Caco-2 (cell line): ENCODE results near the gene RBM7. TPM values are rescaled to one million over a fixed set of nuclear protein-coding genes. Genes with fewer than 3 reads are reported as not detected.

Experiments
- BruUV-seq: library from RNA; stranded (reverse); fragments of 400-500 nt; replicated peaks from 2 replicates; lab custom pipeline; 2021; lab: Mats Ljungman, UMichigan
- CTCF ChIA-PET: fragments of 300-600 bp; sonication (Branson Sonifier 250); formaldehyde crosslinking; loops from one replicate; lab custom pipeline; 2022; ENCODE audit warnings: antibody characterized with exemption; lab: Charles Lee
- POLR2A ChIA-PET: fragments of 300-600 bp; sonication (Branson Sonifier 250); formaldehyde crosslinking; loops from one replicate; lab custom pipeline; 2022; ENCODE audit warnings: antibody characterized with exemption; lab: Charles Lee
- DNase-seq, 2 experiments: peaks; one replicate each; pipeline versions ENCODE4 v3.0.0 to v3.0.0-alpha.2; 2020 to 2022
- H3K27me3 ChIP-seq: replicated peaks from 2 replicates; pipeline ENCODE4 v1.6.0; 2011; ENCODE audit warnings: low read length; ENCODE audit not compliant: control insufficient read depth, insufficient read depth
- H3K36me3 ChIP-seq: 2 replicates; pipeline ENCODE4 v1.5.1; 2011; ENCODE audit warnings: low read length; ENCODE audit not compliant: control insufficient read depth, insufficient read depth
- H3K4me1 ChIP-seq: fragments of 250-450 bp; sonication (Bioruptor Pico); 2 replicates; pipeline ENCODE4 v1.5.1; 2020; ENCODE audit warnings: mild to moderate bottlenecking
- H3K4me3 ChIP-seq: 2 replicates; pipeline ENCODE4 v1.5.1; 2011; ENCODE audit warnings: low read depth, mild to moderate bottlenecking, control low read depth, low read length
- H3K9me3 ChIP-seq: fragments of 250-450 bp; sonication (Bioruptor Pico); 2 replicates; pipeline ENCODE4 v1.5.1; 2020; ENCODE audit warnings: mild to moderate bottlenecking, moderate library complexity
- H3K27ac Mint-ChIP-seq: one replicate; pipeline ENCODE4 v1.8.0; 2022; ENCODE audit warnings: mixed read lengths; ENCODE audit not compliant: unreplicated experiment
- H3K27me3 Mint-ChIP-seq: one replicate; pipeline ENCODE4 v1.8.0; 2022; ENCODE audit warnings: mixed read lengths; ENCODE audit not compliant: insufficient read depth, unreplicated experiment
- H3K36me3 Mint-ChIP-seq: one replicate; pipeline ENCODE4 v1.8.0; 2022; ENCODE audit warnings: mild to moderate bottlenecking, mixed read lengths; ENCODE audit not compliant: insufficient read depth, unreplicated experiment
- H3K4me1 Mint-ChIP-seq: one replicate; pipeline ENCODE4 v1.8.0; 2022; ENCODE audit warnings: low read depth, mixed read lengths; ENCODE audit not compliant: unreplicated experiment
- H3K4me3 Mint-ChIP-seq: one replicate; pipeline ENCODE4 v1.8.0; 2022; ENCODE audit warnings: mild to moderate bottlenecking, moderate library complexity, mixed read lengths; ENCODE audit not compliant: unreplicated experiment
- H3K9me3 Mint-ChIP-seq: one replicate; pipeline ENCODE4 v1.8.0; 2022; ENCODE audit warnings: mixed read lengths; ENCODE audit not compliant: unreplicated experiment
- intact Hi-C: fragments of 100-400 bp; cut with micrococcal nuclease; formaldehyde crosslinking; loops from one replicate; pipeline ENCODE4 v1.10.0; 2022; ENCODE audit not compliant: unreplicated experiment
- total RNA-seq: library from RNA; stranded (reverse); gene quantifications from 2 replicates; pipeline ENCODE4 v1.2.3, GENCODE V29; 2022
- TF ChIP-seq, protein P1 (sequence below), 2 experiments: fragments of 200-600 bp in 1 of 2; IDR thresholded peaks; 1 replicate in 1 of 2; 2 replicates in 1 of 2; pipeline versions ENCODE4 v1.5.1 to v1.8.0; 2011 to 2022; ENCODE audit warnings: antibody characterized with exemption in 1 of 2, control low read depth in 1 of 2, inconsistent platforms in 1 of 2, low read depth in 1 of 2, low read length in 1 of 2, mild to moderate bottlenecking in 1 of 2, moderate library complexity in 1 of 2; ENCODE audit not compliant: insufficient read depth in 1 of 2, severe bottlenecking in 1 of 2, unreplicated experiment in 1 of 2

RBM7 gene
- total RNA-seq, 1 experiment from 2014 or later, result 57.6 TPM

DNA sequence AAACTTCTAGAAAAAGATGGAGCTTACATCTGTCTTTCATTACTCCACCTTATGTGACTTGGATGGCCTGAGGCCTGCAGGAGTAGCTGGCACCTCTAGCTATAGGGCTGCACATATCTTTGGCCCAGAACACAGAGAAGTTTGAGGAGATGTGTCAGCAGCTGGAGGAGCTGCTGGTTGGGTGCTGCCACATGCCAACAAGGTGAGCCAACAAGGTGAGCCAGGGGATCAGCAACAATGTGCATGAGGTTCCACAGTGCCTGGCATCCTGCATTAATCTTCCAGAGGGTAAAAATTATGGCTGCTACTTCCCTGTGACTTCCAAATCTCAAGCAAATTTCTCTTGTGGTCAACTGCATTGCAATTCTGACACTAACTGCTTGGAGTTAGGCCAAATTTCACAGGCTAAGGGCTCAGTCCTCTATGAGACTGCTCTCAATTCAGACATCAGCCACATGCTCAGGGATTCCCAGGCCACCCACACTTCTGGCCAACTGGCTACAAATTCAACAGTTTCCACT, 16.0 kb downstream of the RBM7 start:
- Mint-ChIP-seq H3K9me3 (no peaks in the 10 kb centered on the region), H3K27ac (no peak overlapping the region)

DNA sequence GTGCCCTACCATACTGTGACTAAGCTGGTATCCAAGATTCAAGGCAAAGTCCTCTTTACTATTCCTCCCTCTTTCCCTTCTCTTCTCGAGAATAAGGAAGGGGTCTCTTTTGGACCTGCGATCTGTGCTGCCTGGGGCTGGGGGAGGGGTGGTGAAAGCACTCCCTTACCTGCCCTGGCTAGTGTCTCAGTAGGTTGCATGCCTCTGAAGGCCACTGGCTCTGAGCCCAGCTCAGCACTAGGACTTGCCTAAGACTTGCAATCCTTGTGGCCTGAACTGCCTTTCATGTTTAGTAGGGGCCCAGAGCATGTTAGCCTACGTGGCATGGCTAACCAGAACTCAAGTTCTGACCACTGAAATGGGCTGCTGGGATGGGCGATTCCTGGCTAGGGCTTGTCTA, 25.8 kb downstream of the RBM7 start:
- ChIA-PET POLR2A (no interaction called here), CTCF (no interaction called here)
- TF ChIP-seq, protein P1, sequence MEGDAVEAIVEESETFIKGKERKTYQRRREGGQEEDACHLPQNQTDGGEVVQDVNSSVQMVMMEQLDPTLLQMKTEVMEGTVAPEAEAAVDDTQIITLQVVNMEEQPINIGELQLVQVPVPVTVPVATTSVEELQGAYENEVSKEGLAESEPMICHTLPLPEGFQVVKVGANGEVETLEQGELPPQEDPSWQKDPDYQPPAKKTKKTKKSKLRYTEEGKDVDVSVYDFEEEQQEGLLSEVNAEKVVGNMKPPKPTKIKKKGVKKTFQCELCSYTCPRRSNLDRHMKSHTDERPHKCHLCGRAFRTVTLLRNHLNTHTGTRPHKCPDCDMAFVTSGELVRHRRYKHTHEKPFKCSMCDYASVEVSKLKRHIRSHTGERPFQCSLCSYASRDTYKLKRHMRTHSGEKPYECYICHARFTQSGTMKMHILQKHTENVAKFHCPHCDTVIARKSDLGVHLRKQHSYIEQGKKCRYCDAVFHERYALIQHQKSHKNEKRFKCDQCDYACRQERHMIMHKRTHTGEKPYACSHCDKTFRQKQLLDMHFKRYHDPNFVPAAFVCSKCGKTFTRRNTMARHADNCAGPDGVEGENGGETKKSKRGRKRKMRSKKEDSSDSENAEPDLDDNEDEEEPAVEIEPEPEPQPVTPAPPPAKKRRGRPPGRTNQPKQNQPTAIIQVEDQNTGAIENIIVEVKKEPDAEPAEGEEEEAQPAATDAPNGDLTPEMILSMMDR (IDR thresholded peaks at IDR 0.05; ENCODE audit: insufficient read depth in 1 of 2, low read depth in 1 of 2, low read length in 1 of 2, severe bottlenecking in 1 of 2, unreplicated experiment in 1 of 2), result no peak
- Histone ChIP-seq H3K4me1 (no peaks in the 10 kb centered on the region), H3K9me3 (0 out of 2 replicates have a peak, but pooled peaks cover 3% of the 10 kb centered on the region), H3K4me3 (no peak overlapping the region), H3K27me3 (no peaks in the 10 kb centered on the region), H3K36me3 (no peaks in the 10 kb centered on the region)
- Mint-ChIP-seq H3K27me3 (no peaks in the 10 kb centered on the region), H3K4me1 (no peaks in the 10 kb centered on the region), H3K36me3 (no peaks in the 10 kb centered on the region), H3K4me3 (no peak overlapping the region), H3K9me3 (peaks cover 20% of the 10 kb centered on the region), H3K27ac (no peak overlapping the region)
- no peak for DNase-seq
- intact Hi-C loops, result no loop called here
- no TSS peak for BruUV-seq

More for the DNA sequence above, 16.0 kb downstream of the RBM7 start:
- ChIA-PET POLR2A (no interaction called here), CTCF (no interaction called here)
- peaks cover 5% of the 10 kb centered on the region for H3K4me1 Mint-ChIP-seq
- H3K27me3 Mint-ChIP-seq, result no peaks in the 10 kb centered on the region
- Histone ChIP-seq H3K9me3 (no peaks in the 10 kb centered on the region), H3K36me3 (no peaks in the 10 kb centered on the region; the same call in 1 of the 2 replicates), H3K27me3 (no peaks in the 10 kb centered on the region), H3K4me3 (no peak overlapping the region), H3K4me1 (no peaks in the 10 kb centered on the region)
- H3K4me3 Mint-ChIP-seq, result no peak overlapping the region
- BruUV-seq, result no TSS peak
- no peak for DNase-seq
- intact Hi-C loops, result no loop called here
- TF ChIP-seq, protein P1 (IDR thresholded peaks at IDR 0.05; ENCODE audit: insufficient read depth in 1 of 2, low read depth in 1 of 2, low read length in 1 of 2, severe bottlenecking in 1 of 2, unreplicated experiment in 1 of 2), result no peak
- H3K36me3 Mint-ChIP-seq, result peaks cover 12% of the 10 kb centered on the region

DNA sequence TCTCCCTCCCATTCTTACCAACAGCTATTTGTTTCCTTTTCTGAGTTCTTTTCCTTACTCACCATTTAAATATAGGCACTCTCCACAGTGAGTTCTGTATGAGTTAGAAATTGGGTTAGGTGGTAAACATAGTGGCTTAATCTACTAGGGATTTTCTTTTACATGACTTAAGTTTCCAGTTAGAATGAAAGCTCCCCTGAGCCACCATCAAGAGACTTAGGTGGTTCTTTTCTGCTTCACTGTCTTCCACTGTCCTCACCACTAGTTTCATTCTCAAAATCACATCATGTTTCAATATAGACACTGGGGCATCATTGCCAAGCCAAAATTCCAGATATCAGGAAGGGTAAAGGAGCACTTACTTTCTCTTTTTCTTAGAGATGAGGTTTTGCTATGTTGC, 29.8 kb downstream of the RBM7 start:
- no peak overlapping the region for H3K4me3 Mint-ChIP-seq
- CTCF ChIA-PET, result no interaction called here
- Histone ChIP-seq H3K4me1 (peaks cover 15% of the 10 kb centered on the region), H3K36me3 (no peaks in the 10 kb centered on the region), H3K4me3 (no peak overlapping the region), H3K9me3 (no peaks in the 10 kb centered on the region), H3K27me3 (no peaks in the 10 kb centered on the region)
- TF ChIP-seq, protein P1 (IDR thresholded peaks at IDR 0.05; ENCODE audit: insufficient read depth in 1 of 2, low read depth in 1 of 2, low read length in 1 of 2, severe bottlenecking in 1 of 2, unreplicated experiment in 1 of 2), result no peak
- no peaks in the 10 kb centered on the region for H3K9me3 Mint-ChIP-seq
- POLR2A ChIA-PET, result no interaction called here
- H3K36me3 Mint-ChIP-seq, result no peaks in the 10 kb centered on the region
- H3K27me3 Mint-ChIP-seq, result no peaks in the 10 kb centered on the region
- no peak for DNase-seq
- intact Hi-C loops, result no loop called here
- H3K4me1 Mint-ChIP-seq, result peaks cover 28% of the 10 kb centered on the region
- no peak overlapping the region for H3K27ac Mint-ChIP-seq
- BruUV-seq, result no TSS peak
